Neural progenitor cell (in vitro differentiated cells): Measurements from ENCODE around the gene VWA8. TPM values are rescaled to one million over a fixed set of nuclear protein-coding genes. Genes with fewer than 3 reads are reported as not detected.
"Not testable (repeated sequence)": the region's sequence is repeated elsewhere in the genome, so short reads cannot be mapped to it uniquely, and the experiment has no call there.

ENCODE experiments used
- DNase-seq: peaks from one replicate; pipeline ENCODE4 v3.0.0-alpha.2; 2016; ENCODE audit warnings: low spot score
- H2AFZ ChIP-seq: fragments of 200-600 bp; sonication (generic); replicated peaks from 2 replicates; pipeline ENCODE4 v1.6.1; 2016; ENCODE audit warnings: antibody characterized with exemption
- H3F3A ChIP-seq: fragments of 200-600 bp; sonication (generic); 2 replicates; pipeline ENCODE4 v1.6.1; 2016; ENCODE audit warnings: antibody characterized with exemption, low read depth
- H3K27ac ChIP-seq: fragments of 200-600 bp; sonication (generic); 2 replicates; pipeline ENCODE4 v1.5.1; 2016; ENCODE audit warnings: mild to moderate bottlenecking
- H3K27me3 ChIP-seq: fragments of 200-600 bp; sonication (generic); 2 replicates; pipeline ENCODE4 v1.6.1; 2016; ENCODE audit warnings: mild to moderate bottlenecking, moderate library complexity
- H3K36me3 ChIP-seq: fragments of 200-600 bp; sonication (generic); 2 replicates; pipeline ENCODE4 v1.5.1; 2016
- H3K4me1 ChIP-seq: fragments of 200-600 bp; sonication (generic); 2 replicates; pipeline ENCODE4 v1.6.1; 2016; ENCODE audit warnings: mixed run types
- H3K4me2 ChIP-seq: fragments of 200-600 bp; sonication (generic); 2 replicates; pipeline ENCODE4 v1.6.1; 2016
- H3K4me3 ChIP-seq: fragments of 200-600 bp; sonication (generic); 2 replicates; pipeline ENCODE4 v1.5.1; 2016
- H3K79me2 ChIP-seq: fragments of 200-600 bp; sonication (generic); 2 replicates; pipeline ENCODE4 v1.6.1; 2016; ENCODE audit warnings: low read depth
- H3K9ac ChIP-seq: fragments of 200-600 bp; sonication (generic); 2 replicates; pipeline ENCODE4 v1.6.1; 2016
- H3K9me3 ChIP-seq: fragments of 200-600 bp; sonication (generic); 2 replicates; pipeline ENCODE4 v1.5.1; 2016; ENCODE audit warnings: low read depth
- H4K20me1 ChIP-seq: fragments of 200-600 bp; sonication (generic); 2 replicates; pipeline ENCODE4 v1.6.1; 2016; ENCODE audit warnings: low read depth
- H3K27ac Mint-ChIP-seq: 3 replicates; pipeline ENCODE4 v1.8.0; 2021; ENCODE audit warnings: mixed read lengths
- H3K27me3 Mint-ChIP-seq: 2 replicates; pipeline ENCODE4 v1.8.0; 2022; ENCODE audit warnings: low read depth, mild to moderate bottlenecking, inconsistent platforms, moderate library complexity, mixed read lengths; ENCODE audit not compliant: insufficient read depth
- H3K36me3 Mint-ChIP-seq: 3 replicates; pipeline ENCODE4 v1.8.0; 2021; ENCODE audit warnings: mixed read lengths
- H3K4me1 Mint-ChIP-seq: 3 replicates; pipeline ENCODE4 v1.8.0; 2021; ENCODE audit warnings: mixed read lengths
- H3K4me3 Mint-ChIP-seq: 3 replicates; pipeline ENCODE4 v1.8.0; 2021; ENCODE audit warnings: mild to moderate bottlenecking, moderate library complexity, mixed read lengths
- H3K9me3 Mint-ChIP-seq: 3 replicates; pipeline ENCODE4 v1.8.0; 2020; ENCODE audit warnings: mixed read lengths
- EZH2 ChIP-seq: fragments of 200-600 bp; sonication (generic); IDR thresholded peaks from 2 replicates; pipeline ENCODE4 v1.6.1; 2017; ENCODE audit warnings: antibody characterized with exemption, mild to moderate bottlenecking, moderate library complexity
- EZH2phosphoT487 ChIP-seq: fragments of 200-600 bp; sonication (generic); IDR thresholded peaks from 2 replicates; pipeline ENCODE4 v1.6.1; 2017; ENCODE audit warnings: antibody characterized with exemption
- total RNA-seq: library from RNA; depleted of rRNA; stranded (reverse); fragments of >200 nt; gene quantifications from 2 replicates; pipeline ENCODE4 v1.2.3, GENCODE V29; 2015; ENCODE audit warnings: low replicate concordance
- TF ChIP-seq, protein P1 (sequence below): fragments of 200-600 bp; sonication (generic); IDR thresholded peaks from 2 replicates; pipeline ENCODE4 v1.5.1; 2017; ENCODE audit warnings: antibody characterized with exemption, mild to moderate bottlenecking

Gene VWA8
- total RNA-seq, 1 donor from 2014 or later = 12.6 TPM

DNA sequence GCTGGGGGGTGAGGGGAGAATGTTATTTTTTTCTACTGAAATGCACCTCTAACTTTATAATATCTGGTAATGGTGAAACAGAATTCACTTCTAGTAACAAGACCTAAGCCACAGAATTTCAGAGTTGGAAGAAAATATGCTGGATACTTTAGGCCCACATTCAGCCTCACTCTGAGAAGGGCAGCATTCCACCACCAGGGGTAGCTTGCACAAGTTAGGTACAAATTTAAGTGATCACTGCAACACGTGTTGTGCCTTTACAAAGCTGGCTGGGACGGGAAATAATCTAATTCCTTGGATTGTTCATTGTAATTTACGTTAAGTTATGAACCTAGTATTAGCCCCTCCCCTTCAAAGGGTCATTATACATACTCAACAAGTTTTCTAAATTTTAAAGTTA lies 311.2 kb downstream of the VWA8 start:
- Mint-ChIP-seq H3K27me3 (no peaks in the 10 kb centered on the region), H3K36me3 (no peaks in the 10 kb centered on the region), H3K4me1 (peaks cover 17% of the 10 kb centered on the region), H3K9me3 (no peaks in the 10 kb centered on the region), H3K27ac (no peak overlapping the region), H3K4me3 (no peak overlapping the region)
- no peaks in the 10 kb centered on the region for H3F3A ChIP-seq
- no peaks in the 10 kb centered on the region for H3K9me3 ChIP-seq
- H3K36me3 ChIP-seq = no peaks in the 10 kb centered on the region
- no peaks in the 10 kb centered on the region for H3K27me3 ChIP-seq
- H4K20me1 ChIP-seq = no peaks in the 10 kb centered on the region
- no peak overlapping the region for H3K9ac ChIP-seq
- no peaks in the 10 kb centered on the region for H3K4me1 ChIP-seq
- DNase-seq = peak; percentile 46
- H3K4me2 ChIP-seq = no peak overlapping the region
- H2AFZ ChIP-seq = no peak overlapping the region
- TF ChIP-seq, protein P1, sequence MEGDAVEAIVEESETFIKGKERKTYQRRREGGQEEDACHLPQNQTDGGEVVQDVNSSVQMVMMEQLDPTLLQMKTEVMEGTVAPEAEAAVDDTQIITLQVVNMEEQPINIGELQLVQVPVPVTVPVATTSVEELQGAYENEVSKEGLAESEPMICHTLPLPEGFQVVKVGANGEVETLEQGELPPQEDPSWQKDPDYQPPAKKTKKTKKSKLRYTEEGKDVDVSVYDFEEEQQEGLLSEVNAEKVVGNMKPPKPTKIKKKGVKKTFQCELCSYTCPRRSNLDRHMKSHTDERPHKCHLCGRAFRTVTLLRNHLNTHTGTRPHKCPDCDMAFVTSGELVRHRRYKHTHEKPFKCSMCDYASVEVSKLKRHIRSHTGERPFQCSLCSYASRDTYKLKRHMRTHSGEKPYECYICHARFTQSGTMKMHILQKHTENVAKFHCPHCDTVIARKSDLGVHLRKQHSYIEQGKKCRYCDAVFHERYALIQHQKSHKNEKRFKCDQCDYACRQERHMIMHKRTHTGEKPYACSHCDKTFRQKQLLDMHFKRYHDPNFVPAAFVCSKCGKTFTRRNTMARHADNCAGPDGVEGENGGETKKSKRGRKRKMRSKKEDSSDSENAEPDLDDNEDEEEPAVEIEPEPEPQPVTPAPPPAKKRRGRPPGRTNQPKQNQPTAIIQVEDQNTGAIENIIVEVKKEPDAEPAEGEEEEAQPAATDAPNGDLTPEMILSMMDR = peak; percentile 59
- TF ChIP-seq EZH2 = no peak
- no peak overlapping the region for H3K27ac ChIP-seq
- no peaks in the 10 kb centered on the region for H3K79me2 ChIP-seq
- H3K4me3 ChIP-seq = no peak overlapping the region

DNA sequence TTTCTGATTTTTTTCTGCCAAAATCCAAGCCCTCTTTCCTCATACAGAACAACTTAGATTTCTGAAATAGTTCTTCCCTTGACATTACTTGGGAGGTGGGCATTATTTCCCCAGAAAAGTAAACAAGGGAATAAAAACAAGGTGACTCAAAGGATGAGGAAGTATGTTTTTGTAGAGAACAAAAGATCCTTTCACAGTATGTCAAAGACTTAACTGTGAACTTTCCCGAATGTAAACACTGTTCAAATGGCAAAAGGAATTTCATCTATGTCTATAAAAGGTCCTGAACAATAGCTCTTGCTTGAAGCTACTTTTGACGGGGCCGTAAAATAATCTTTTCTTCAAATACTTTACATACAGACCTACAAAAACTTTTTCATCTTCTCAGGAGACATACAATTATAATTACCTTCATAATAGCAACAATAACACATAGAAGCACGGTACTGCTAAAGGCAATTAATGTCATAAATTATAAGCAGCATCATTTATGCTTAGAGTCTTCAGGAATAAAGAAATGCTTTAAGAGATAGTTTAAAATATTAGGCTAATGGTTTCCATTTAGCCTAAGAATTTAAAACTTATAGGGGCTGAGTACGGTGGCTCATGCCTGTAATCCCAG lies 312.5 kb downstream of the VWA8 start:
- DNase-seq = no peak
- no peaks in the 10 kb centered on the region for H3K9me3 ChIP-seq
- H3K4me1 ChIP-seq = peaks cover 4% of the 10 kb centered on the region
- H3K4me3 ChIP-seq = no peak overlapping the region
- no peaks in the 10 kb centered on the region for H3K36me3 ChIP-seq
- no peaks in the 10 kb centered on the region for H3K79me2 ChIP-seq
- Mint-ChIP-seq H3K27ac (no peak overlapping the region), H3K9me3 (no peaks in the 10 kb centered on the region), H3K27me3 (no peaks in the 10 kb centered on the region), H3K36me3 (no peaks in the 10 kb centered on the region), H3K4me1 (peaks cover 20% of the 10 kb centered on the region), H3K4me3 (no peak overlapping the region)
- H2AFZ ChIP-seq = no peak overlapping the region
- no peak overlapping the region for H3K4me2 ChIP-seq
- H3K9ac ChIP-seq = no peak overlapping the region
- no peaks in the 10 kb centered on the region for H3F3A ChIP-seq
- no peaks in the 10 kb centered on the region for H3K27me3 ChIP-seq
- H4K20me1 ChIP-seq = no peaks in the 10 kb centered on the region
- TF ChIP-seq EZH2phosphoT487 (no peak), EZH2 (no peak)
- TF ChIP-seq, protein P1 = no peak
- H3K27ac ChIP-seq = no peak overlapping the region

GRCh38 chr13:41647699-41648313 lies 313.1 kb downstream of the VWA8 start:
- H3K79me2 ChIP-seq, H4K20me1 ChIP-seq, H3K4me3 Mint-ChIP-seq, DNase-seq, H3K27ac ChIP-seq, H3K4me3 ChIP-seq, H3K9me3 Mint-ChIP-seq, H3K4me2 ChIP-seq, H3K27me3 Mint-ChIP-seq, H3K9ac ChIP-seq, H3K36me3 ChIP-seq, H2AFZ ChIP-seq, H3K4me1 ChIP-seq, H3F3A ChIP-seq, H3K9me3 ChIP-seq, H3K36me3 Mint-ChIP-seq, H3K27me3 ChIP-seq: not testable (repeated sequence)
- Mint-ChIP-seq H3K4me1 (peaks cover 25% of the 10 kb centered on the region), H3K27ac (peak overlapping the region; percentile 82)

DNA sequence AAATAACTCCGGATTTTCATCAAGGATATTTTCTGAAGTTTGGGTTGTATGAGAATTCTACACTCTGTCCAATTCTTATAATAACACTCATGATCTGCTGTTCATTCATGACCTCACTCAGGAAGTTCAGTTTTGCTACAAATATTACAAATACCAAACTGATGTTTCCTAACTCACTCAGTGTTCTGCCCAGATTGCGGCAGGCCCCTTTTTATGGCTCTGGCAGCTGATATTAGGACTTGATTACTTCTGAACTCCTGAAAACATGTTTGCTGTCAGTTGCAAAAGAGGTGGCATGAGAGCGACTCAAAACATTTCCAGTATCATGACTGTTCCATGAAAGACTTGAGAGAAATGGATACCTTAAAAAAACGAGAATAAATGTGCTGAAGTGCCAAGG lies 315.6 kb downstream of the VWA8 start:
- no peak overlapping the region for H3K4me3 ChIP-seq
- H3K79me2 ChIP-seq = no peaks in the 10 kb centered on the region

More for the DNA sequence above, 315.6 kb downstream of the VWA8 start:
- peaks cover 4% of the 10 kb centered on the region for H3K4me1 ChIP-seq
- no peaks in the 10 kb centered on the region for H3K9me3 Mint-ChIP-seq
- no peak overlapping the region for H3K4me3 Mint-ChIP-seq
- H3K36me3 Mint-ChIP-seq = no peaks in the 10 kb centered on the region
- H3K27ac ChIP-seq = no peak overlapping the region
- H3F3A ChIP-seq = no peaks in the 10 kb centered on the region
- H3K4me1 Mint-ChIP-seq = peaks cover 34% of the 10 kb centered on the region
- DNase-seq = no peak
- no peaks in the 10 kb centered on the region for H3K36me3 ChIP-seq
- H3K9ac ChIP-seq = no peak overlapping the region
- TF ChIP-seq, protein P1 = no peak
- TF ChIP-seq EZH2 (no peak), EZH2phosphoT487 (no peak)
- no peak overlapping the region for H3K27ac Mint-ChIP-seq
- no peak overlapping the region for H2AFZ ChIP-seq
- H3K27me3 ChIP-seq = no peaks in the 10 kb centered on the region
- no peaks in the 10 kb centered on the region for H4K20me1 ChIP-seq
- no peaks in the 10 kb centered on the region for H3K27me3 Mint-ChIP-seq
- no peaks in the 10 kb centered on the region for H3K9me3 ChIP-seq
- H3K4me2 ChIP-seq = no peak overlapping the region
